Chondrocyte (in vitro differentiated cells): ENCODE data around the gene SPACA4. TPM values are rescaled to one million over a fixed set of nuclear protein-coding genes. Genes with fewer than 3 reads are reported as not detected.

ENCODE experiments used
- DNase-seq: peaks from one replicate; pipeline ENCODE4 v3.0.0; 2021; ENCODE audit warnings: mixed read lengths, low spot score
- H3K27ac Mint-ChIP-seq: one replicate; pipeline ENCODE4 v1.8.0; 2021; ENCODE audit warnings: mild to moderate bottlenecking, moderate library complexity, mixed read lengths; ENCODE audit not compliant: unreplicated experiment
- H3K27me3 Mint-ChIP-seq: 2 replicates; pipeline ENCODE4 v1.8.0; 2021; ENCODE audit warnings: low read depth, mixed read lengths
- H3K36me3 Mint-ChIP-seq: 2 replicates; pipeline ENCODE4 v1.8.0; 2021; ENCODE audit warnings: low read depth, mixed read lengths
- H3K4me1 Mint-ChIP-seq: 2 replicates; pipeline ENCODE4 v1.8.0; 2021; ENCODE audit warnings: low read depth, mild to moderate bottlenecking, mixed read lengths
- H3K4me3 Mint-ChIP-seq: one replicate; pipeline ENCODE4 v1.8.0; 2021; ENCODE audit warnings: mild to moderate bottlenecking, moderate library complexity, mixed read lengths; ENCODE audit not compliant: unreplicated experiment
- H3K9me3 Mint-ChIP-seq: 2 replicates; pipeline ENCODE4 v1.8.0; 2021; ENCODE audit warnings: low read depth, mixed read lengths
- CTCF ChIP-seq: fragments of 200-600 bp; sonication (generic); IDR thresholded peaks from 2 replicates; pipeline ENCODE4 v1.5.0; 2021; ENCODE audit warnings: antibody characterized with exemption, mild to moderate bottlenecking, moderate library complexity
- total RNA-seq: library from RNA; stranded (reverse); gene quantifications from 3 replicates; pipeline ENCODE4 v1.2.1, GENCODE V29; 2021

Gene SPACA4
- total RNA-seq, 1 donor from 2014 or later, result not detected

- peak; percentile 97 for TF ChIP-seq CTCF
- DNase-seq, result peak; percentile 97
- Mint-ChIP-seq H3K27ac (peak overlapping the region; percentile 27), H3K9me3 (no peaks in the 10 kb centered on the region), H3K27me3 (peaks cover 2% of the 10 kb centered on the region), H3K36me3 (no peaks in the 10 kb centered on the region), H3K4me1 (peaks cover 12% of the 10 kb centered on the region), H3K4me3 (peak overlapping the region; percentile 83)
Measured at GRCh38 chr19:48588670-48589401, 17.7 kb upstream of the SPACA4 start.

GRCh38 chr19:48591021-48591420 lies 15.5 kb upstream of the SPACA4 start:
- no peak overlapping the region for H3K4me3 Mint-ChIP-seq
- no peaks in the 10 kb centered on the region for H3K27me3 Mint-ChIP-seq
- H3K27ac Mint-ChIP-seq, result no peak overlapping the region
- no peak for DNase-seq
- peak; percentile 19 for TF ChIP-seq CTCF
- no peaks in the 10 kb centered on the region for H3K36me3 Mint-ChIP-seq
- H3K4me1 Mint-ChIP-seq, result peaks cover 8% of the 10 kb centered on the region
- H3K9me3 Mint-ChIP-seq, result no peaks in the 10 kb centered on the region

GRCh38 chr19:48595171-48595570 lies 11.4 kb upstream of the SPACA4 start:
- peaks cover 4% of the 10 kb centered on the region for H3K27me3 Mint-ChIP-seq
- no peaks in the 10 kb centered on the region for H3K36me3 Mint-ChIP-seq
- no peaks in the 10 kb centered on the region for H3K9me3 Mint-ChIP-seq
- no peak for TF ChIP-seq CTCF
- no peaks in the 10 kb centered on the region for H3K4me1 Mint-ChIP-seq
- no peak overlapping the region for H3K27ac Mint-ChIP-seq
- DNase-seq, result no peak
- H3K4me3 Mint-ChIP-seq, result no peak overlapping the region

GRCh38 chr19:48595833-48596232 lies 10.7 kb upstream of the SPACA4 start:
- H3K9me3 Mint-ChIP-seq, result no peaks in the 10 kb centered on the region
- H3K27me3 Mint-ChIP-seq, result peaks cover 4% of the 10 kb centered on the region
- no peak for DNase-seq
- H3K27ac Mint-ChIP-seq, result no peak overlapping the region
- no peaks in the 10 kb centered on the region for H3K36me3 Mint-ChIP-seq
- no peaks in the 10 kb centered on the region for H3K4me1 Mint-ChIP-seq
- no peak overlapping the region for H3K4me3 Mint-ChIP-seq
- TF ChIP-seq CTCF, result no peak

GRCh38 chr19:48596237-48596636 lies 10.3 kb upstream of the SPACA4 start:
- DNase-seq, result no peak
- Mint-ChIP-seq H3K36me3 (no peaks in the 10 kb centered on the region), H3K4me3 (no peak overlapping the region), H3K27ac (no peak overlapping the region), H3K27me3 (peaks cover 4% of the 10 kb centered on the region), H3K9me3 (no peaks in the 10 kb centered on the region), H3K4me1 (no peaks in the 10 kb centered on the region)
- no peak for TF ChIP-seq CTCF
